Thyroid gland (tissue), 4 donors: ENCODE results near the gene ATP13A2.

Source experiments
- CTCF ChIP-seq, 6 experiments: fragments of 200-600 bp in 3 of 6; fragments of 450-650 bp in 3 of 6; sonication (generic) in 3 of 6; IDR thresholded peaks; one replicate each; pipeline ENCODE4 v1.5.1; 2016 to 2019; ENCODE audit warnings: antibody characterized with exemption in 6 of 6, mild to moderate bottlenecking in 2 of 6, inconsistent platforms in 1 of 6, moderate library complexity in 1 of 6
- POLR2A ChIP-seq, 2 donors: fragments of 450-650 bp; IDR thresholded peaks; one replicate each; pipeline ENCODE4 v1.6.1; 2017; ENCODE audit warnings: antibody characterized with exemption in 2 of 2, mild to moderate bottlenecking in 2 of 2, moderate library complexity in 1 of 2

DNA sequence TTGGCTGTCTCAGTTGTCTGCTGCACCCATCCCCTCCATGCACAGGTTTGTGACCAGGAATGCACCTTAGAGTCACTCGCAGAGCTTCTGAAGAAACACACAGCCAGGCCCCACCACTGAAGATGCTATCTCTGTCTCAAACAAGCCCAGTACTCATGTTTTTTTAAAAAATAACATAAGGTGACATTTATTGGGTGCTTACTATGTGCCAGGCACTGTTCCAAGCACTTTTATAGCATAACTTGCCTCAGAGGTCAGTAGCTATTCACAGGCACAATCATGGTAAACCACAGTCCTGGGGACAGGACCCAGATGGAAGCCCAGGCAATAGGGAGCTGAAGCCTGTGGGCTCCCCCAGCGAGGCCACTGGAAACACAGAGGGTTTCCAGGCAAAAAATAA lies 8.8 kb upstream of the ATP13A2 start:
- no peak for TF ChIP-seq CTCF (IDR thresholded peaks at IDR 0.05)
- no peak for TF ChIP-seq POLR2A (IDR thresholded peaks at IDR 0.05)
